A673 (cell line): ENCODE results near the gene FGF22. TPM values are rescaled to one million over a fixed set of nuclear protein-coding genes. Genes with fewer than 3 reads are reported as not detected.

Experiments
- BruUV-seq: library from RNA; stranded (reverse); fragments of 400-500 nt; replicated peaks from 2 replicates; lab custom pipeline; 2021; lab: Mats Ljungman, UMichigan
- CTCF ChIA-PET: fragments of 300-600 bp; sonication (Branson Sonifier 250); formaldehyde crosslinking; loops from one replicate; lab custom pipeline; 2022; ENCODE audit warnings: antibody characterized with exemption; lab: Charles Lee
- POLR2A ChIA-PET: fragments of 300-600 bp; sonication (Branson Sonifier 250); formaldehyde crosslinking; loops from one replicate; lab custom pipeline; 2022; ENCODE audit warnings: antibody characterized with exemption; ENCODE audit not compliant: low non-redundant PET; lab: Charles Lee
- DNase-seq: peaks from one replicate; pipeline ENCODE4 v3.0.0-alpha.2; 2015; ENCODE audit warnings: low spot score
- H3K27ac ChIP-seq: fragments of 200-600 bp; sonication (generic); 2 replicates; pipeline ENCODE4 v1.5.1; 2016; ENCODE audit warnings: mixed run types, low read depth, mild to moderate bottlenecking, mixed read lengths, antibody characterized with exemption, low read length; ENCODE audit not compliant: poor library complexity, severe bottlenecking
- H3K27me3 ChIP-seq: fragments of 200-600 bp; sonication (generic); replicated peaks from 2 replicates; pipeline ENCODE4 v1.6.1; 2017; ENCODE audit warnings: mixed run types, low read depth, mild to moderate bottlenecking, mixed read lengths, antibody characterized with exemption, low read length; ENCODE audit not compliant: insufficient read depth, poor library complexity
- H3K36me3 ChIP-seq: fragments of 200-600 bp; sonication (generic); 2 replicates; pipeline ENCODE4 v1.6.1; 2016; ENCODE audit warnings: mixed run types, mild to moderate bottlenecking, mixed read lengths, antibody characterized with exemption, low read length; ENCODE audit not compliant: insufficient read depth, poor library complexity, severe bottlenecking
- H3K4me1 ChIP-seq: fragments of 200-600 bp; sonication (generic); 2 replicates; pipeline ENCODE4 v1.6.1; 2017; ENCODE audit warnings: mixed run types, mild to moderate bottlenecking, mixed read lengths, antibody characterized with exemption, low read length; ENCODE audit not compliant: insufficient read depth, poor library complexity, severe bottlenecking
- H3K4me3 ChIP-seq: fragments of 200-600 bp; sonication (generic); 2 replicates; pipeline ENCODE4 v1.5.1; 2016; ENCODE audit warnings: low read depth, mixed run types, mild to moderate bottlenecking, mixed read lengths, low read length; ENCODE audit not compliant: poor library complexity, severe bottlenecking
- H3K9me3 ChIP-seq: fragments of 200-600 bp; sonication (generic); 2 replicates; pipeline ENCODE4 v1.6.1; 2016; ENCODE audit warnings: mixed run types, low read depth, mild to moderate bottlenecking, mixed read lengths, antibody characterized with exemption, low read length; ENCODE audit not compliant: poor library complexity, severe bottlenecking
- EZH2 ChIP-seq: fragments of 200-600 bp; sonication (generic); IDR thresholded peaks from 2 replicates; pipeline ENCODE4 v1.6.1; 2017; ENCODE audit warnings: borderline replicate concordance, low read depth, mild to moderate bottlenecking, mixed read lengths, antibody characterized with exemption, low read length; ENCODE audit not compliant: poor library complexity, severe bottlenecking
- intact Hi-C: fragments of 100-400 bp; cut with micrococcal nuclease; formaldehyde crosslinking; loops from one replicate; pipeline ENCODE4 v1.10.0; 2022; ENCODE audit not compliant: unreplicated experiment
- total RNA-seq: library from RNA; stranded (reverse); gene quantifications from 2 replicates; pipeline ENCODE4 v1.2.3, GENCODE V29; 2021
- TF ChIP-seq, protein P1 (sequence below): fragments of 300-800, 200-600 bp; sonication (generic); conservative IDR thresholded peaks from 2 replicates; pipeline ENCODE4 v1.5.1; 2017; ENCODE audit warnings: low read depth, mild to moderate bottlenecking, antibody characterized with exemption, low read length, moderate library complexity, mixed read lengths

FGF22 gene
- total RNA-seq, 1 experiment from 2014 or later: 0.19 TPM

DNA sequence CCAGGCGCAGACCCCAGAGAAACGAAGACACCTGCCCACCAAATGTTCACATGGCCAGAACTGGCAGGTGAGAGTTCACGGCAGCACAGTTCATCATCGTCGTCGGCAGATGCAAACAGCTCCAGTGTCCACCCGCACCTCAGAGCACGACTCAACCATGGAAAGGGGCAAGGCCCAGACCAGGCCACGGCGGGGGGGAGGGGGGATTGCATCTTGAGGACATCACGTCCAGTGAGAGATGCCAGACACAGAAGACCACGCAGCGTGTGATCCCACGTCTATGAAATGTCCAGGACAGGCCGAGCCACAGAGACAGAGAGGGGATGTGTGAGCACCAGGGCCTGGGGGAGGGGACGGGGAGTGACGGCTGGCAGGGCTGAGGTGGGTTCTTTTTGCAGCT is 16.0 kb downstream of the FGF22 start:
- Histone ChIP-seq H3K4me3 (no peak overlapping the region), H3K4me1 (peaks cover under 1% of the 10 kb centered on the region), H3K9me3 (no peaks in the 10 kb centered on the region), H3K27ac (no peak overlapping the region), H3K27me3 (no peaks in the 10 kb centered on the region), H3K36me3 (peaks cover 39% of the 10 kb centered on the region)
- ChIA-PET POLR2A (no interaction called here), CTCF (interaction anchor here (0.5 kb wide), 1 partner anchor 208 kb away, joined by 3 read pairs; no protein-coding TSS in a partner anchor)
- TF ChIP-seq EZH2: no peak
- TF ChIP-seq, protein P1, sequence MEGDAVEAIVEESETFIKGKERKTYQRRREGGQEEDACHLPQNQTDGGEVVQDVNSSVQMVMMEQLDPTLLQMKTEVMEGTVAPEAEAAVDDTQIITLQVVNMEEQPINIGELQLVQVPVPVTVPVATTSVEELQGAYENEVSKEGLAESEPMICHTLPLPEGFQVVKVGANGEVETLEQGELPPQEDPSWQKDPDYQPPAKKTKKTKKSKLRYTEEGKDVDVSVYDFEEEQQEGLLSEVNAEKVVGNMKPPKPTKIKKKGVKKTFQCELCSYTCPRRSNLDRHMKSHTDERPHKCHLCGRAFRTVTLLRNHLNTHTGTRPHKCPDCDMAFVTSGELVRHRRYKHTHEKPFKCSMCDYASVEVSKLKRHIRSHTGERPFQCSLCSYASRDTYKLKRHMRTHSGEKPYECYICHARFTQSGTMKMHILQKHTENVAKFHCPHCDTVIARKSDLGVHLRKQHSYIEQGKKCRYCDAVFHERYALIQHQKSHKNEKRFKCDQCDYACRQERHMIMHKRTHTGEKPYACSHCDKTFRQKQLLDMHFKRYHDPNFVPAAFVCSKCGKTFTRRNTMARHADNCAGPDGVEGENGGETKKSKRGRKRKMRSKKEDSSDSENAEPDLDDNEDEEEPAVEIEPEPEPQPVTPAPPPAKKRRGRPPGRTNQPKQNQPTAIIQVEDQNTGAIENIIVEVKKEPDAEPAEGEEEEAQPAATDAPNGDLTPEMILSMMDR: no peak
- DNase-seq: no peak
- no TSS peak for BruUV-seq
- intact Hi-C loops: no loop called here

DNA sequence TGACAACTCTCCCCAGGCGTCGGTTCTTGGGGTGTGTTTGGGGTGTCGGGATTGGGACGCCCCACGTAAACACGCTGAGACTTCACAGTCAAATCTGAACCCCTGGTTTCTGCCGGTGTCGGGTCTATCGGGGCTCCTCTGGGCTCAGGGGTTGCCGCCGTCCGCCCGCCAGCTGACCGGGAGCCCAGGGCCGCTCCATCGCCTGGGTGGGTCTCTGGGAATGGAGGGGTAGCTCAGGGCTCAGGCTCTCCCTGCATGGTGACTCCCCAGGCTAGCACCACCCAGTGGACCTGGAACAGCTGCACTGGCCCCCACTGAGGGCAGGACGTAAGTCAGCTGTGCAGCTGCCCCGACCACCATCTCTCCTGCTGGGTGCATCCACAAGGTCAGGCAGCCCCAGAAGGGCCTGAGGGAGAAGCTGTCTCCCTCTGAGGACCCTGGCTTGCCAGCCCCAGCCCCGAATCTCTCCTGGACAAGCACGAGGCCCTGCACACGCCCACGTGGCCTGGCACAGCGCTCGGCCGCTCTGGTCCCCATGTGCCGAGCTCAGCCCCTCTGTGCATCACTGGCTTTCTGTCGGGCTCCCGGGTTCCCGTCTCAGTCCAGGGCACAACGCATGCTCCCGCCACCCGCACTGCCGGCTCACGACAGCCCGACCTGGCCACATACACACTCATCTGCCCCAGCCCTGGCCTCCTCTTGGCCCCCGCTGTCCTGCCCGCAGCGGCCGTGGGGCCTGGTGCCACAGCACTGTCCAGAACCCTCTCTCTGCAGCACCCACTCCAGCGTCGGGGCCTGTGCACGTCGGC is 17.3 kb downstream of the FGF22 start:
- Histone ChIP-seq H3K4me3 (no peak overlapping the region), H3K27me3 (no peaks in the 10 kb centered on the region), H3K9me3 (no peaks in the 10 kb centered on the region), H3K4me1 (peaks cover 7% of the 10 kb centered on the region), H3K27ac (no peak overlapping the region), H3K36me3 (peaks cover 27% of the 10 kb centered on the region)
- TF ChIP-seq EZH2: no peak
- TF ChIP-seq, protein P1: no peak
- CTCF ChIA-PET: no interaction called here
- POLR2A ChIA-PET: interaction anchor here (0.9 kb wide), 1 partner anchor 15 kb away, joined by 4 read pairs; no protein-coding TSS in a partner anchor
- no TSS peak for BruUV-seq
- no peak for DNase-seq
- intact Hi-C loops: no loop called here

DNA sequence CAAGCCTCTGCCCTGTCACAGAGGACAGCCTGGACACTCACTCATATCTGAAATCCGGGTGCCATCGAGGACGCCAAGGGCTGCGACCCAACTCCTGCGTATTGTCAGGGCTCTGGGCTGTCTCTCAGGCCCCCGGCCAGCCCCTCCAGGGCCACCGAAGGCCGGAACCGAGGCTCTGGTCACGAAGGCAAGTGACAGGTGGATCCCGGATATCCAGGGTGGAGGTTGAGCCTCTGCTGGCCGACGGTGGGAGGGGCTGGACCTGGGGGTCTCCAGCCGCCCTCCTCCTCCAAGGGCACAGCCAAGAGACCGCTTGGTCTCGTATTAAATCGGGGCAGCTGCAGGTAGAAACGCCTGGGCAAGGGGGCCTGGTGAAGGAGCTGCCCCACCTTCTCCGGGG is 17.9 kb downstream of the FGF22 start:
- H3K4me3 ChIP-seq: no peak overlapping the region
- ChIA-PET CTCF (no interaction called here), POLR2A (no interaction called here)
- peaks cover 20% of the 10 kb centered on the region for H3K36me3 ChIP-seq
- no peaks in the 10 kb centered on the region for H3K27me3 ChIP-seq
- no peaks in the 10 kb centered on the region for H3K9me3 ChIP-seq
- intact Hi-C loops: no loop called here
- TF ChIP-seq EZH2: no peak
- TF ChIP-seq, protein P1: no peak
- peaks cover 7% of the 10 kb centered on the region for H3K4me1 ChIP-seq
- BruUV-seq: no TSS peak
- no peak for DNase-seq
- H3K27ac ChIP-seq: no peak overlapping the region
